HG03280 (cell line): ENCODE results near the gene MYOZ3.

Experiments
- ATAC-seq: cut with Tn5 transposase; IDR thresholded peaks from one replicate; pipeline ENCODE4 v1.9.1; 2021; ENCODE audit warnings: mild to moderate bottlenecking, moderate library complexity; ENCODE audit not compliant: unreplicated experiment

The MYOZ3 gene

DNA sequence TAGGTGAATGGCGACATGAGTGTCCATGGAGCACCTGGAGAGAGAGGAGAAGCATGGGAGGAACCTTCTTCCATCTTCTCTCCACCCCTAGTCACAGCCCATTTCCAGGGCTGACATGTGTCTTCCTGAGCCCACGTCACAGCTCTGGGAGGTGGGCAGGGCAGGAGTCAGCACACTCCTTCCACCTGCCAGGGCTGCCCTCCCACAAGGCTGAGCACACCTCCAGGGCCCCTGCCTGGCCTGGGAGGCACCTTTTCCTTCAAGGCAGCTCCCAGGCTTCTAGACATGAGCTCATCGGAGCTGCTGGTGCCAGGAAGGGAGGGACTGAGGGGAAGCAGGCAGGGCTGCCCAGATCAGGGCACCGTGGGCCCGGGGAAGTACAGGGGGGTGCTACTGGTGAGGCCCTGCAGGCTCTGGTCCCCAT lies 34.2 kb upstream of the MYOZ3 start:
- ATAC-seq = no peak

DNA sequence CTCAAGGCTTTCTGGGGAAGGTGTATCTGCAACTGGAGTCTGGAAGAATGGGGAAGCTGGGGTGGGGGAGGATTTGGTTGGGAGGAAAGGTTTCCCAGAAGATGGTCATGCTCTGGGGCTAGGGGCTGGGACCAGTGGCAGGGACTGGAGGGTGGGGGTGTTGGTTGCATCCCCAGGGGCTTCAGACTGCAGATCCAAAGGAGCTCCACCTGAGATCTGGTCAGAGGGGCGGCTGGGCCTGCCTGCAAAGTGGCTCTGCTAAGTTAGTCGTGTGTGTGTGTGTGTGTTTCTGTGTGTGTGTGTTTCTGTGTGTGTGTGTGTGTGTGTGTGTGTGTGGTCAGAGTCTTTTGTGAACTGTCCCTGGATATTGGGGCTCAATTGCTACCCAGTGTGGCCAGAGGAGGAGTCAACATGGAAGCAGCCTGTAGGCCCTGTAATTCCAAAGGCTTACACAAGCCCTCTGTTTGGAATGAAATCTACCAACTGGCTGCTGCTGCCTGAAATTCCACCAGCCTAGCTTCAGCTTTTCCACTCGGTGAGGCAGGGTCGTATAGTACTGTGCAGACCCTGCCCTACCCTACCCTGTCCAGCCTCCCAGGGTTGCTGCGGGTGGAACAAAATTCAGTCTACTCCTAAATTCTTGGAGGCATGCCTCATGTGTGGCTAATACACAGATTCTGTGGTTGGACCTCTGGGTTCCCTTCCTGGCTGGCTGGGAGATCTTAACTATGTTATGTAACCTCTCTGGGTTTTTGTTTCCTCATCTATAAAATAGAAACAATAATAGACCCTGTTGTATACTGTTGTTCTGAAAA lies 33.1 kb upstream of the MYOZ3 start:
- ATAC-seq = no peak

DNA sequence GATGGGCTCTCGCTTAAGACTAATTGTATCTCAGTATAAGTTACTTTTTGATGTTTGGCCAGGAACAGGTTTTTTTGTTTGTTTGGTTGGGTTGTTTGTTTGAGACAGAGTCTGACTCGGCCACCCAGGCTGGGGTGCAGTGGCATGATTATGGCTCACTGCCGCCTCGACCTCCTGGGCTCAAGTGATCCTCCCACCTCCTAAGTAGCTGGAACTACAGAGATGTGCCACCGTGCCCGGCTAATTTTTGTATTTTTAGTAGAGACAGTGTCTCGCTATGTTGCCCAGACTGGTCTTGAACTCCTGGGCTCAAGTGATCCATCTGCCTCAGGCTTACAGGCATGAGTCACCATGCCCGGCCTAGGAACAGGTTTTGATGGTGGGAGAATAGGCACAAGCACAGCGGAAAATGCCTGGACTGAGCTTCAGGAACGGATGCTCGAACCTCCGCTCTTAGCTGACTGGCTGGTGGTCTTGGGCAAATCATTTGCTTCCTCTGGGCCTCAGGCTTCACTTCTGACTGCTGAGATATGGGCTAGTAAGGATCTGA lies 32.0 kb upstream of the MYOZ3 start:
- no peak for ATAC-seq

DNA sequence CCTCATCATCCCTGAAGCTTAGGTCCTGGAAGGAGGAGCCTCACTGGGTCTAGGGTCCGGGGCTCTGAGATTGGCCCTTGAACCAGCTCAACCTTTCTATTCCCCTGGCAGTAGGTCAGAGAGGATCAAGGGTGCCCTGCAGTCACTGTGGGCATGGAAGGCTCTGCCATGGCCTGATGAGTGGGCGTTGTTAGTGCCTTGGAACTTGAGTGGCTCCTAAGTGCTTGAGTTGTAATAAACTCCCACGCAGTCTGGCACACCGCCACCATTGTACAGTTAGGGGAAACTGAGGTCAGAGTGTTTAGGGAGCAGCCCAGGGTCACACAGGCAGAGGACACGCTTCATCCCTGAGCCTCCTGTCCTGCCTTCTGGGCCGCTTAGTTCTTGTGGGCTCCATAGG lies 31.0 kb upstream of the MYOZ3 start:
- no peak for ATAC-seq

DNA sequence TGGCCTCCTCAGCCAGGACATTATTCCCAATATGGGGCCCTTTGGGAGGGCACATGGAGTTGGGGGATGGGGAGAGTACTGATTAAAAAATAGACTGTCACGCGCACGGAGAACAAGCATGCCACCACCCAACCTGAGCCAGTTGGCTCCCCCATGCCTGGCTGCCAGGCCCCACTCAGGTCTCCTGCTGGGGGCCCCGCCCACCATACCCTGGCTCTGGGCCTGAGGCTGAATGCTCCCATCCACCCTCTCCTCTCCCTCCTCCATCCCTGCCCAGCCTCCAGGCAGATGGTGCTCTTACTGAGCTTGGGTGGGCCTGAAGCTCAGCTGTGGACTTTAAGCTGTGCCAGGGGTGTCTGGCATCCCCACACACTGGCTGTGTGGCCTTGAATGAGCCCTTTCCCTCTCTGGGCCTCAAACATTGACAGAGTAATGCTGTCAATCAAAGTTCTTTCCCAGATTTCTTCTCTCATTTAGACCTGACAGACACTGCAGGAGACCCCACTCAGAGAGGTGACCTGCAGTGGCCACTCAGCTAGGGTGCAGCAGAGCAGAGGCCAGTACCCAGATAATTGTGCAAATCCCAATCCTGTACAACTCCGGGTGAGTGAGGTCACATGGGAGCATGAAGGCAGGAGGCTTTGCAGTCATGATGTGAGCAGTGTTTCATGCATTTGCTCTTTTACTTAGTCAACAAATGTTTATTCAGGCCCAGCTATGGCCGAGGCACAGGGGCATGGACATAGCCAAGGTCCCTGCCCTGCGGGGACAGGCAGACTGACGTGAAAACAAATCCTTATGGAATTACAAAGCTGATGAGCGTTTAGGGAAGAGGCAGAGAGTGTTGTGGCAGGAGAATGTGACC lies 30.4 kb upstream of the MYOZ3 start:
- ATAC-seq = no peak

DNA sequence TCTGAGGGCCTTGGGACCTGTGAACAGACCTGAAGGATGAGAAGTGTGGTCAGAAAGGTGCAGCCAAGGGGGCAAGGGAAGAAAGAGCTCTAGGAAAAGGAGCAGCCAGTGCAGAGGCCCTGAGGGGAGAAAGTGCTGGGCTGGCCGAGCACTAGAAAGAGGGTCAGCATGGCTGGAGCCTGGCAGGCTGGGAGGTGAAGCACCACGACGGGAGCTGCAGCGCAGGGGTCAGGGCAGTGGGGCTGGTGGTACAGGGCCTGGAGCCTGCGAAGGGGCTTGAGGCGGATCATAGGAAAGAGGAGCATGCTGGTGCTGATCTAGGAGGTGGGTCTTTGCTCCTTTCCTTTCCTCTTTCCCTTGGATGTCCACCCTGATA lies 29.7 kb upstream of the MYOZ3 start:
- ATAC-seq = no peak

DNA sequence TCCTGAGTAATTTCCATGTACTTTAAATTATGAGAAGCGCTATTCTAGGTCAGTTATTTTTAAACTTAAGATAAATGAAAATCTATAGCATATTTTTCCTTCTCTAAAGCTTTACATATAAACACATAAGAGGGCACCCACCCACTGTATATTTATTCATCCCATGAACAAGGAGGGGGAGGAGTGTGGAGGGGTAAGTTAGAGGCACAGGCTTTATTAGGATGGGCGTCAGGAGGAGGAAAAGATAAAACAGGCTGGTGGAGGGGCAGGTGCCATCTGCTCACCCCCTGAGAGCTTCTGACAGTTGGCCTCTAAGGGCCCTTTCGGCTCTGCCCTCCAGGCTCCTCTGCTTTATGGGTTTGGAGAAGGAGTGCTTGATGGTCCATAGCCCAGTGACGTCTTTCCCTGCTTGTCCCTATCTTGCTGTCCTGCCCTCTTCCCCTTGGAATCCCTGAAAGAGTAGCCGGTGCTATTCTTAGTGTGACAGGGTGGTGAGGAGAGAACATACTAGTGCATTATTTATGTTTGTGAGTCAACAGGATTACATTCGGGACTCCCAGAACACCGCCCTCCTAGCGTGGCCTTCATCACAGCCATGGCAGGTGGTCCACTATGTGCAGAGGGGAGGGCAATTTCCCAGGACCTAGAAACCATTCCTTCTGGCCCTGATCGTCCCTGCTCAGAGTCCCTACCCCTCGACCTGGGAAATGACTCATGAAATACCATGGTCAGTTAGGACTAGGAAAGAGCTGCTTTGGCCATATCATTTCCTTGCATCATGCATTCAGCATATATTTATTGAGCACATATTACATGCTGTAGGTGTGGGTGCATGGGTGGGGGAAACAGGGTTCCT lies 28.5 kb upstream of the MYOZ3 start:
- ATAC-seq = no peak

DNA sequence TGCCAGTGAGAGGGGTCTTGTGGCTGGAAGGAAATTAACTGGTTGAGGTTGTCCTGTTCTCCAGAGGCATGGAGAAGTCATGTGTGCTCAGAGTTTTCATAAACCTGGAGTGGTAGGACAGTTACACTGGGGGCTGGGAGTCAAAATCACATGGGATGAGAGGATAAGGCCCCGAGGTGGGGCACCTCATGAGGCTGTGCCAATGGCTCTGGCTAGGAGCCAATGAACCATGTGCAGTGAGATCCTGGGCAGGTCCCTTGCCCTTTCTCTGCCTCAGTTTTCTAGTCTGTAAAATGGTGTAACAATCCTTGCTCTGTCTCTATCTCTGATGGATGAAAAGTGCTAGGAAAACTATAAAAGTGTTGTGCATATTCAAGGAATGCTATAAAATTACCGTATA lies 27.6 kb upstream of the MYOZ3 start:
- no peak for ATAC-seq

DNA sequence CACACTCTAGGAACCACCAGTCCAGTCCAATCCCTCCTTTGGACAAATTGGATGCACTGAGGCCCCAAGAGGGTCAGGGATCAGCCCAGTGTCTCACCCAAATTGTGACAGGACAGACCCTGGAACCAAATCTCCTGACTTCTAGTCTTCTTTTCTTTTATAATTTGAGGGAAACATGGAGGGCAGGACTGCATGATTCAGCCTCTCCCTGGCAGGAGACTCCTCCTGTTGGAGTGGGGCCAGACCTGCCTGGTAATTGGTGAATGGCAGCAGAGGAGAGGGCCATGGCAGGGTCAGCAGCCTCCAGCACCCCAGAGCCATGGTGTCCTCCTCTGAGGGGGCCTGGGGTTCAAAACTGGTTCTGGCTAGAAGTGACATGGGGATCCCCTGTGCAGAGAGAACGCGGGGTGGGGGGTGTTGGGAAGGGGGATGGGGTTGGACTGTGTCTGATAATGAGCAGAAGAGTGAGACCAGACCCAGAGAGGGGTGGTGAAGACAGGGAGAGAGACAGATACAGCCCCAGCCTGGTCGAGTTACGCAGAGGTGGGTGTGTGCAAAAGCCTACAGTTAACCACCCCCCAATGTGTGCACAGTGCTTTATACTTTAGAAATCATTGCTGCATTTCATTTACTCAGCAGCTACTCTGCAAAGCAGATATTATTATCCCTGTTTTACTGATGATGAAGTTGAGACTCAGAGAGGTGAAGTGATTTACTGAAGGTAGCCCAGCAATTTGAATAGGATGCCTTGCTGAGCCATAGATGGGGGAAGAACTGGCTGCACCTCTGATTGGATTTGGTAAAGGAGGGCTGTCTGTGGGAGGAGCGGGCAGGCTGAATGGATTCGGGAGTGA lies 24.4 kb upstream of the MYOZ3 start:
- ATAC-seq = no peak

DNA sequence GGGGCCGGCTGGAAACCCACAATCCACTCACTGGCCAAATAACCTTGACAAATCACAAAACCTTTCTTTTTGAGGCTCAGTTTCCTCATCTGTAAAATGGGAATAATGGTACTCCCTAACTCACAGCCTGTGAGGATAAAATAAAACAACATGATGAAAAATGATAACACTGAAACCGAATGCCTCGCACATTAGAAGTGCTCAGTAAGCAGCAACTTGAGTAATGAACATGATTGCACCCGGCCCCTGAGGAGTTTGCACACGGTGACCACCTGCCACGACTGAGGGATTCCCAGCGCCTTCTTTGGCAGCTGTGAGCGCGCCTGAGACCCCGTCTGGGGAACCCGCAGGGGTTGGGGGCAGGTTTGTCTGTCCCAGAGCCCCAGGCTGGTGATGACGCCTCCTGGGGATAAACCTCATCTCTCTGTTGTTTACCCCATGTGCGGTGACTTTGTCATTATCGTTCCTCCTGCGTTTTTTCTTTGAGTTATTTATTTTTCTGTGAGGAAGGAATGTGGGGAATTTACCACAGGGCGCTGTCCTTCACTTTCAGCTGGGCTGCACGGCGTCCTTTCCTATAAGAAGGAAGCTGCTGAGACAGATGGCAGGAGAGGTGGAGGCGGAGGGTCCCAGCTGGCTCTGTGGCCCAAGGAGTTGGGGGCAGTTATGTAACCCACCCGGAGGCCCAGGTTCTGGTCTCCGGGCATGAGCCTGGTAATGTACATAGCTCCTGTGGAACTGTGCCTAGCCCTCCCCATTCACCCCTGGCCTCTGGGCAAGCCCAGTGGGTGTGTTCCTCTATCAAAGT lies 23.6 kb upstream of the MYOZ3 start:
- no peak for ATAC-seq

DNA sequence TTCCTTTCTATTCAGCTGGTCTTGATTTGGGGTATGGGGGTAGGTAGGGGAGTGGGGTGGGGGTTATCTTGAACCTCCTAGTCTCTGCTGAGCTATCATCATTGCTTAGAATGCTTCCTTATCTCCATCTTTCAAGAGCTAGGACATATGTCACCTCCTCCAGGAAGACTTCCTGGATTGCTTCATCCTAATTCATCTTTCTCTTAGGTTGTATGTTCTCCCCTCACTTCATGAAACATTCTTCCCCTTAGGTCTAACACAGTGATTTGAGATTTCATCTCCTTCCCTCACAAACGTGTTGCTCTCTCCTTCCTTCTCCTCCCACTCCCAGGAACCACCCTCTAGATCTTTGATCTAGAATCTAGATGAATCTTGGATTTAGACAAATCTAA lies 23.0 kb upstream of the MYOZ3 start:
- ATAC-seq = no peak

DNA sequence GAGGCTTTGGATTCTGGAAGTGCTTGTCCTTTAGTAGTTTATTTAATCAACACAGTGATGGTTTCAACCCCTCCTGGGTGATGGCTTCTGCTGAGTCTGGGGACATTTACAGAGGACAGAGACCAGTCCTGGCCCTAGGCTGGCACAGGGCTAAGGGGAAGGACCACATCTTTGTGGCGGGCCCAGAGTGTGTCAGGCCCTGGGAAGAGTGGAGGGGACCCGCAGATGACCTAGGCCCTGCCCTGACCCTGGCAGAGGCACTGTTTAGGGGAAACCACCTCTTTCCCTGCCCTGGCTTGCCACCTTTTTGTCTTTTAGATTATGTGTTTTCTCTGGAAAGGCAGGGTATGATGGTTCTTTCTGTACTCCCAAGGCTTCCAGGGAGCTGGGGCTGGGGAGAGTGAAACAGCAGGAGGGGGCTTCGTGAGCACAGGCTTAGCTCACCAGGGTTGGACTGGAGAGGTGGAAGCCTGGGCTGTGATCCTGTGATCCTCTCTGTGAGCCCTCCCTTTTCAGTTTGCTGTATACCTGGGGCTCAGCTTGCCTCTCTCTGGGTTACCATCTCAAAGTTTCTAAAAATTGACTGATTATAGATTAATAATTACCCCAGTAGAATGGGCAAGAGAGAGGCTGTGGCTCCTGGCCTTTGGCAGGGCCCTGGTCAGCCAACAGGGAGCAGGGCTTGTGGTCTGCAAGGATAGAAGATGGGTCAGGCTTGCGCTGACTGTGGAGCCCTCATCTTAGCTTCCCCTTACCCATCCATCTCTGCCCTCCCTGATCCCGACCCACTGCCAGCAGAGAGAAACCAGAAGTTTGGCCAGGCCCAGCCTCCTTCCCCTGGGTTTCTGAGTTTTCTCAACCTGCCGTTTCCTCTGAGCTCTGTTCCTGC lies 22.3 kb upstream of the MYOZ3 start:
- ATAC-seq = no peak

DNA sequence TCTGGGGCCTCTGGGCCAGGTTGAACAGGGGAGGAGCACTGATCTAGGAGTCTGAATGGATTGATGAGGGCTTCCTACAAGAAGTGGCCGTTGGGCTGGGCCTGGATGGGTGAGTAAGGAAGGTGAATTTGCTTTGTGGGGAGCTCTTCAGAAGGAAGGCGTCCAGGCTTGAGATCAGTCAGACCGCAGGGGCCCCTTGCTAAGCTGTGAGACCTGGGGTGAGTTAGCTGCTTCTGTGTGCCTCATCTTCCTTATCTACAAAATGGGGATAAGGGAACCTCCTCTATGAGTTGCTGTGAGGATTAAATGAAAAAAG lies 21.7 kb upstream of the MYOZ3 start:
- ATAC-seq = no peak

DNA sequence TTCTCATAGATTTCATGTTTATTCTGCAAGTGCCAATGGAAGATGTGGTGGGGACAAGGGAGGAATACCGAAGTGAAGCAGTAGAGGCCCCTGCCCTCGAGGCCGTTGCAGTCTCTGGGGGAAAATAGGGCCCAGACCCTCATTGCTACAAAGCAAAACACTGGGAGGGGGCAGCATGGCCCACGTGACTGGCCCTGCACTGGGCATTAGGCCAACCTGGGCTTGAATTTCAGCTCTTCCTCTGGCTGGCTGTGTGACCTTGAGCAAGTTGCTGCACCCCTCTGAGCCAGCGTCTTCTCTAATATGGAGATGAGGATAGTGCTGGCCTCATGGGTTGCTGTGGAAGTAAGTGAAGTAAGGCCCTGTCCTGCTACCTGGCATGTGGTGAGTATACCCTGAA lies 21.3 kb upstream of the MYOZ3 start:
- ATAC-seq = no peak

DNA sequence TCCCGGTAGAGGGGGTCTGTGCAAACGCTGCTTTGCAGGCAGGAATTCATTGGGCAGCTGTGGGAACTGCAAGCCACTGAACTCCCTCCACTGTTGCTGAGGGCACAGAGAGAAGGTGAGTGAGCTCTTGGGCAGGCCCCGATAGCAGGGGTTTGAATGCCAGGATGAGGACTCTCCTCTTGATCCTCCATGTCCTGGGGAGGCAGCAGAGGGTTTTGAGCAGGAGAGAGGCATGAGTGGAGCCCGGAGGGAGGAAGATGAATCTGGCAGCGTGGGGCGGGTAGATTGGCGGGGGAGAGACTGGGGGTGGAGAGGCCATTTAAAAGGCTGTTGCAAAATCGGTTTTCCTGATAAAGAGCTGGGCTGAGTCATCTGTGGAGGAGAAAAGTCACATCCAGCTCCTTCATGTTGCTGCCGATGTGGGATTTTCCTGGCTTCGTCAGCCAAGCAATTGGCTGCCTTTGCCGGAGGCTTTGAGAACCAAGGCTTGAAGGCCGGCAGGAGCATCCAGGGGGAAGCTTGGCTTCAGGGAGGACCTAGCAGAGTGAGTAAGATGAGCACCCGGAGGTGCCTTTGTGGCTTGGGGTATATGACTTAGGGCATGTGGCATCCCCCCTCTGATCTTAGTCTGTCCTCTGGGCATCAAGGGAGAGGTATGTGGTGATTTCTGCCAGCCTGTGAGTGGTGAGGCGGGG lies 20.6 kb upstream of the MYOZ3 start, which contains the start of gene SYNPO:
TSS of gene SYNPO (plus strand) at position 350 of the 695 bp plus-strand sequence. CDS start 7,616 bp downstream, outside the sequence.
- no peak for ATAC-seq

DNA sequence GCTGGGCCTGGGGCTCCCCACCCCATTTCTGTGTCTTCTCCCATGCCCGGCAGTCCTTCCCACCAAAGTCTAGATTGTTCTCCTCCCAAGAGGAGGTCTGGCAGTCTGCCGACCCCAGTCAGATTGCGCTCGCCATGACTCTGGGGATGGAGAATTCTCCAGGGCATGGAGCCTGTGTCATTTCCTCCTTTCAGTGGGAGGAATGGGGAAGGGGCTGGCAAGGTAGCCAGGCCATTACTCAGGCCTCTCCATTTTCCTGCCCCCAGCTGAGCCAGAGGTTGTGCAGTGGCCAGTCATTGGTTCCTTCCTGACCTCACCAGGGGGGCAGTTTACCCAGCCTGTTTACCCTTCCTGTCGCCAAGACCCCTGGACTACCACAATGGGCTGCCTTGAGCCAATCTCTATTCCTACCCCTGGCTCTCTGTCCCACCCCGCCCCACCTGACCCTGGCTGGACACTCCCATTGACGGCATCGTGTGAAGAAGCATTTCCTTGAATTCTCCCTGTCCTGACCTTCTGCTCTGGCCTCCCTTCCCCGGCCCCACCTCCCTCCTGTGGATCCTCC lies 20.0 kb upstream of the MYOZ3 start:
- ATAC-seq = no peak

DNA sequence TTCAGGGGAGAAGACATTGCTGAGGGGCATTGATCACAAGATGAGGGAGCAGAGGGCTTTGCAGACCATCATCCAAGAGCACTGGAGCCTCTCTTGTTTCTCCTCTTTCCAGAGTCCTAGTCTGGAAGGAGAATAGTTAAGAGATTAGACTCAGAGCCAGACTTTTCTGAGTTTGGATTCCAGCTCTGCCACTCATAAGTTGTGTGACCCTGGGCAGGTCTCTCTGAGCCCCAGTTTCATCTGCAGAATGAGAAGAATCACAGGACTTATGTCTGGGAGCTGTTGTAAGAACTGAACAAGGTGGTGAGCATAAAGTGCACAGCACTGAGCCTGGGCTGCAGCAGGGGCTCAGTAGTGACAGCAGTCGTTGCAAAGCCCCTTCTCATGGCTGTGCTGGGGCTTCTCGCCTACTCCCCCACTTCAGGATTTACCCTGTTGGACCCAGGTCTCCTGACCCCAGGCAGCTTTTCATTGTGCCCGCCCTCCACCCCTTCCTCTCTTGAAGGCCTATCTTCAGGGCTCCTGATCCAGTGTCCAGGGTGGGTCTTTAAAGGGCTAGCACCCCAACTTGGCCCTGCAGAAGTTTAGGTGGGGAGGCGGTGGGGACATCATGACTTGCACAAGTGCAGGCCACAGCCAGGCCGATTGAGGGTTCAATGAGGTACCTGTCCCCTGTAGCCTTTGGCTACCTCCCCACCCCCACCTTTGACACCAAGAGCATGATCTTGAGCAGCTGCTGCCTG lies 19.1 kb upstream of the MYOZ3 start:
- no peak for ATAC-seq
